A673 (cell line): ENCODE results near the gene ARHGAP1.

Experiments
- EZH2 ChIP-seq: fragments of 200-600 bp; sonication (generic); IDR thresholded peaks from 2 replicates; pipeline ENCODE4 v1.6.1; 2017; ENCODE audit warnings: borderline replicate concordance, low read depth, mild to moderate bottlenecking, mixed read lengths, antibody characterized with exemption, low read length; ENCODE audit not compliant: poor library complexity, severe bottlenecking
- TF ChIP-seq, protein P1 (sequence below): fragments of 300-800, 200-600 bp; sonication (generic); conservative IDR thresholded peaks from 2 replicates; pipeline ENCODE4 v1.5.1; 2017; ENCODE audit warnings: low read depth, mild to moderate bottlenecking, antibody characterized with exemption, low read length, moderate library complexity, mixed read lengths

- TF ChIP-seq, protein P1, sequence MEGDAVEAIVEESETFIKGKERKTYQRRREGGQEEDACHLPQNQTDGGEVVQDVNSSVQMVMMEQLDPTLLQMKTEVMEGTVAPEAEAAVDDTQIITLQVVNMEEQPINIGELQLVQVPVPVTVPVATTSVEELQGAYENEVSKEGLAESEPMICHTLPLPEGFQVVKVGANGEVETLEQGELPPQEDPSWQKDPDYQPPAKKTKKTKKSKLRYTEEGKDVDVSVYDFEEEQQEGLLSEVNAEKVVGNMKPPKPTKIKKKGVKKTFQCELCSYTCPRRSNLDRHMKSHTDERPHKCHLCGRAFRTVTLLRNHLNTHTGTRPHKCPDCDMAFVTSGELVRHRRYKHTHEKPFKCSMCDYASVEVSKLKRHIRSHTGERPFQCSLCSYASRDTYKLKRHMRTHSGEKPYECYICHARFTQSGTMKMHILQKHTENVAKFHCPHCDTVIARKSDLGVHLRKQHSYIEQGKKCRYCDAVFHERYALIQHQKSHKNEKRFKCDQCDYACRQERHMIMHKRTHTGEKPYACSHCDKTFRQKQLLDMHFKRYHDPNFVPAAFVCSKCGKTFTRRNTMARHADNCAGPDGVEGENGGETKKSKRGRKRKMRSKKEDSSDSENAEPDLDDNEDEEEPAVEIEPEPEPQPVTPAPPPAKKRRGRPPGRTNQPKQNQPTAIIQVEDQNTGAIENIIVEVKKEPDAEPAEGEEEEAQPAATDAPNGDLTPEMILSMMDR = no peak
- TF ChIP-seq EZH2 = no peak
Observed at GRCh38 chr11:46642627-46643335, 57.6 kb downstream of the ARHGAP1 start.
